ENCODE results near the gene THEM5.

THEM5 gene

DNA sequence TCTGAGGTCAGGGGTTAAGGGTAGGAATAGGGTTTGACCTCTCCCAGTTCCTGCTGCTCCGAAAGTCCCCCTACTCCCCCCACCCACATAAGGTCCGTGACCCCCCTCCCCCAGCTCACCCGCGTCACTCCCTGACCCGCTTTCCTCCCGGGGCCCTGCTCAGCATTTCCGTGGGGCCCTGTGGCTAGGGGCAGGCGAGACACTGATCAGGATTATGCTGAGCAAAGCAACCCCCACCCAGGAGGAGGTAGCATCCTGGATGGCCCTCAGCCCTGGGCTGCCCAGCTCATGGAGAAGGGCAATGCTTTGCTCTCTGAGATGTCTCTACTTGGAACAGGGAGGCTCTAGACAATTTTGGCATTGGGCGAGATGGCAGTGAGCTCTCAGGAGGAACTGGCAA, 25.7 kb downstream of the THEM5 start:
- ATAC-seq, result no peak
- TF ChIP-seq TOX (CRISPR knock-in tag; IDR thresholded peaks at IDR 0.05; ENCODE audit: borderline replicate concordance) (no peak), GLIS3 (CRISPR knock-in tag; IDR thresholded peaks at IDR 0.05) (no peak), OSR1 (CRISPR knock-in tag; IDR thresholded peaks at IDR 0.05) (no peak)
- TF ChIP-seq, protein P1, sequence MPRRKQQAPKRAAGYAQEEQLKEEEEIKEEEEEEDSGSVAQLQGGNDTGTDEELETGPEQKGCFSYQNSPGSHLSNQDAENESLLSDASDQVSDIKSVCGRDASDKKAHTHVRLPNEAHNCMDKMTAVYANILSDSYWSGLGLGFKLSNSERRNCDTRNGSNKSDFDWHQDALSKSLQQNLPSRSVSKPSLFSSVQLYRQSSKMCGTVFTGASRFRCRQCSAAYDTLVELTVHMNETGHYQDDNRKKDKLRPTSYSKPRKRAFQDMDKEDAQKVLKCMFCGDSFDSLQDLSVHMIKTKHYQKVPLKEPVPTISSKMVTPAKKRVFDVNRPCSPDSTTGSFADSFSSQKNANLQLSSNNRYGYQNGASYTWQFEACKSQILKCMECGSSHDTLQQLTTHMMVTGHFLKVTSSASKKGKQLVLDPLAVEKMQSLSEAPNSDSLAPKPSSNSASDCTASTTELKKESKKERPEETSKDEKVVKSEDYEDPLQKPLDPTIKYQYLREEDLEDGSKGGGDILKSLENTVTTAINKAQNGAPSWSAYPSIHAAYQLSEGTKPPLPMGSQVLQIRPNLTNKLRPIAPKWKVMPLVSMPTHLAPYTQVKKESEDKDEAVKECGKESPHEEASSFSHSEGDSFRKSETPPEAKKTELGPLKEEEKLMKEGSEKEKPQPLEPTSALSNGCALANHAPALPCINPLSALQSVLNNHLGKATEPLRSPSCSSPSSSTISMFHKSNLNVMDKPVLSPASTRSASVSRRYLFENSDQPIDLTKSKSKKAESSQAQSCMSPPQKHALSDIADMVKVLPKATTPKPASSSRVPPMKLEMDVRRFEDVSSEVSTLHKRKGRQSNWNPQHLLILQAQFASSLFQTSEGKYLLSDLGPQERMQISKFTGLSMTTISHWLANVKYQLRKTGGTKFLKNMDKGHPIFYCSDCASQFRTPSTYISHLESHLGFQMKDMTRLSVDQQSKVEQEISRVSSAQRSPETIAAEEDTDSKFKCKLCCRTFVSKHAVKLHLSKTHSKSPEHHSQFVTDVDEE (CRISPR knock-in tag; IDR thresholded peaks at IDR 0.05), result no peak
- TF ChIP-seq, protein P2, sequence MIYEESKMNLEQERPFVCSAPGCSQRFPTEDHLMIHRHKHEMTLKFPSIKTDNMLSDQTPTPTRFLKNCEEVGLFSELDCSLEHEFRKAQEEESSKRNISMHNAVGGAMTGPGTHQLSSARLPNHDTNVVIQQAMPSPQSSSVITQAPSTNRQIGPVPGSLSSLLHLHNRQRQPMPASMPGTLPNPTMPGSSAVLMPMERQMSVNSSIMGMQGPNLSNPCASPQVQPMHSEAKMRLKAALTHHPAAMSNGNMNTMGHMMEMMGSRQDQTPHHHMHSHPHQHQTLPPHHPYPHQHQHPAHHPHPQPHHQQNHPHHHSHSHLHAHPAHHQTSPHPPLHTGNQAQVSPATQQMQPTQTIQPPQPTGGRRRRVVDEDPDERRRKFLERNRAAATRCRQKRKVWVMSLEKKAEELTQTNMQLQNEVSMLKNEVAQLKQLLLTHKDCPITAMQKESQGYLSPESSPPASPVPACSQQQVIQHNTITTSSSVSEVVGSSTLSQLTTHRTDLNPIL (CRISPR knock-in tag; IDR thresholded peaks at IDR 0.05; ENCODE audit: low read depth), result no peak

DNA sequence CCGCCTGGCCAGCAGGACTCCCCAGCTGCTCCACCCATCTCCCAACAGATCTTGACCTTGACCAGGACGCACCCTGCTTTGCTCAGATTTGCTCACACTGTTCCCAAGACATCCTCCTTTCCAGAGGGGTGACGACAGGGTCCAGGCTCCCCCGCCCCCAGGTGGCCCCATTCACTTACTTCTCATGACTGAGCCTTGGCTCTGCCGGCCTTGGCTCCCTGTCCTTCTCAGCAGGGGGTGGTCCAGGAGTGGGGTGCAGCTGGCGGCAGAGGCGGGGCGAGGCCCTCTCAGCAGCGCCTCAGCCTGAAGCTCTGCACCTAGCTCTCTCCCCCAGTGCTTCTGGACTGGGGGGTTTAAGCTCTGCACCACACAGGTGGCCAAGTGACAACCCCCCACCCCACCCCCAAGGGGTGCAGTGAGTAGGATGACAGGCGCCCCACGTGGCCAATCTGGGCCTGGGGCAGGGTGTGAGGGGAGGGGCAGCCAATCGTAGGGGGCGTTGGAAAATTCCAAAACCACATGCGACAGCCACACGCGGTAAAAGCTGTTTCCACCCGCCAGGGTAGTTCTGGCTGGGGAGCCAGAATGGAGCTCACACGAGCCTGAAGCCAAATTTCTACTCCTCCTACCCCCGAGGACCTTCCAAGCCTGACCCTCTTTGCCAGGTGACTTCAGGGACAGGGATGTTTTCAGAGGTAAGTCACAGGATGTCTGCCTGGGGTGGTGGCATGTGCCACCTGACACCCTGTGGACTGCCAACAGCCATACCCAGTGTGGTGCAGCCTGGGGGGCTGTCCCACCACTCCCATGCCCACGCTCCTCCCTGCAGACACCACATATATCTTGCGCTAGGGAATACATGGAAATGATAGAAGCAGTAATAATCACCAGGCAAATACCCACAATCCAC, 27.5 kb downstream of the THEM5 start:
- ATAC-seq, result no peak
- TF ChIP-seq OSR1 (CRISPR knock-in tag; IDR thresholded peaks at IDR 0.05) (no peak), ZNF8 (CRISPR knock-in tag; IDR thresholded peaks at IDR 0.05) (no peak), ZNF565 (CRISPR knock-in tag; conservative IDR thresholded peaks at IDR 0.05; ENCODE audit: low read depth) (no peak), ESRRG (CRISPR knock-in tag; IDR thresholded peaks at IDR 0.05) (no peak)
- TF ChIP-seq, protein P3, sequence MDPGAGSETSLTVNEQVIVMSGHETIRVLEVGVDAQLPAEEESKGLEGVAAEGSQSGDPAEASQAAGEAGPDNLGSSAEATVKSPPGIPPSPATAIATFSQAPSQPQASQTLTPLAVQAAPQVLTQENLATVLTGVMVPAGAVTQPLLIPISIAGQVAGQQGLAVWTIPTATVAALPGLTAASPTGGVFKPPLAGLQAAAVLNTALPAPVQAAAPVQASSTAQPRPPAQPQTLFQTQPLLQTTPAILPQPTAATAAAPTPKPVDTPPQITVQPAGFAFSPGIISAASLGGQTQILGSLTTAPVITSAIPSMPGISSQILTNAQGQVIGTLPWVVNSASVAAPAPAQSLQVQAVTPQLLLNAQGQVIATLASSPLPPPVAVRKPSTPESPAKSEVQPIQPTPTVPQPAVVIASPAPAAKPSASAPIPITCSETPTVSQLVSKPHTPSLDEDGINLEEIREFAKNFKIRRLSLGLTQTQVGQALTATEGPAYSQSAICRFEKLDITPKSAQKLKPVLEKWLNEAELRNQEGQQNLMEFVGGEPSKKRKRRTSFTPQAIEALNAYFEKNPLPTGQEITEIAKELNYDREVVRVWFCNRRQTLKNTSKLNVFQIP (CRISPR knock-in tag; IDR thresholded peaks at IDR 0.05; ENCODE audit: borderline replicate concordance, low read depth), result no peak

DNA sequence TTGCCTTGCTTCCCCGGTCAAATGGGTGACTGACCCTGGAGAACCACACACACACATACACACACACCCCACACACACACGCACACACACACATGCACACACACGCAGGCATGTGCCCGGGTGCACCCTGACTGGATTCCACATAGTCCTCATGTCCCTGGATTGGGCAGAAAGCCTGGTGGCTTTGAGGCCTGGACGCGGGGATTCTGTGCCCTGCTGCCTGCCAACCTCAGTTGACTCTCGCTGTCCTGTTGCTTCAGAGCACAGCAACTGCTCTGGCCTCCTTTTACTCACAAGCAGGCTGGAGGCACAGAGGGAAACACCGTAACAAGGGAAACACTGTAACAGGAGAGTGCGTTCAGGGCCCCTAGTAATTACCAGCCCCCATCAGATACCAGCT, 28.3 kb downstream of the THEM5 start:
- ATAC-seq, result no peak
- TF ChIP-seq, protein P2 (CRISPR knock-in tag; IDR thresholded peaks at IDR 0.05; ENCODE audit: low read depth), result no peak
- TF ChIP-seq ZFP30 (CRISPR knock-in tag; IDR thresholded peaks at IDR 0.05) (no peak), ISL1 (CRISPR knock-in tag; IDR thresholded peaks at IDR 0.05) (no peak), SNAI2 (CRISPR knock-in tag; IDR thresholded peaks at IDR 0.05) (no peak), CSDC2 (CRISPR knock-in tag; IDR thresholded peaks at IDR 0.05) (no peak)
- TF ChIP-seq, protein P1 (CRISPR knock-in tag; IDR thresholded peaks at IDR 0.05), result no peak

DNA sequence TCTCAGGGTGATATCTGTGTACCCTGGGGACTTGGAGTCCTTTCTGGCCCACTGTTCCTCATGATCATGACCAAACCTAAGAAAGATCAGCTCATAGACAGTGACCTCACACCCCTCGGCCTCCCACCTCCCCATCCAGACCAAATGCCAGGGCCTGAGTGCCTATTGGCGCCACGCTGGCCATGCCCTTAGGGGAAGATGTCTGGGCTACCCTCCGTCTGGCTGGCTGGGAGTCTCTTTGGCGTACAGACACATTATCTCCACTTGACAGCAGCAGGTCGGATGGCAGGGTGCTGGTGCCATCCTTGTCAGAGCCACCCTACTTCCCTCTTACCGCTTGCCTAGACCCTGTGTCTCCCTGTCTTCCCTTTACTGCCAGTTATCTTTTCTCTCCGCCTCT, 30.3 kb downstream of the THEM5 start:
- no peak for TF ChIP-seq ZFP3 (CRISPR knock-in tag; IDR thresholded peaks at IDR 0.05)
- TF ChIP-seq CSDC2 (CRISPR knock-in tag; IDR thresholded peaks at IDR 0.05), result no peak
- no peak for TF ChIP-seq PPARA (CRISPR knock-in tag; IDR thresholded peaks at IDR 0.05; ENCODE audit: borderline replicate concordance)
- TF ChIP-seq, protein P2 (CRISPR knock-in tag; IDR thresholded peaks at IDR 0.05; ENCODE audit: low read depth), result no peak
- TF ChIP-seq ESRRG (CRISPR knock-in tag; IDR thresholded peaks at IDR 0.05), result no peak
- no peak for TF ChIP-seq RARB (CRISPR knock-in tag; IDR thresholded peaks at IDR 0.05)
- TF ChIP-seq ZNF8 (CRISPR knock-in tag; IDR thresholded peaks at IDR 0.05), result no peak
- no peak for TF ChIP-seq TOX (CRISPR knock-in tag; IDR thresholded peaks at IDR 0.05; ENCODE audit: borderline replicate concordance)
- TF ChIP-seq ARNTL (CRISPR knock-in tag; IDR thresholded peaks at IDR 0.05; ENCODE audit: borderline replicate concordance, low read depth), result no peak
- TF ChIP-seq SNAI2 (CRISPR knock-in tag; IDR thresholded peaks at IDR 0.05), result no peak
- no peak for TF ChIP-seq BACH2 (CRISPR knock-in tag; IDR thresholded peaks at IDR 0.05; ENCODE audit: borderline replicate concordance)
- TF ChIP-seq TCF4 (CRISPR knock-in tag; IDR thresholded peaks at IDR 0.05; ENCODE audit: borderline replicate concordance), result no peak
- TF ChIP-seq, protein P4, sequence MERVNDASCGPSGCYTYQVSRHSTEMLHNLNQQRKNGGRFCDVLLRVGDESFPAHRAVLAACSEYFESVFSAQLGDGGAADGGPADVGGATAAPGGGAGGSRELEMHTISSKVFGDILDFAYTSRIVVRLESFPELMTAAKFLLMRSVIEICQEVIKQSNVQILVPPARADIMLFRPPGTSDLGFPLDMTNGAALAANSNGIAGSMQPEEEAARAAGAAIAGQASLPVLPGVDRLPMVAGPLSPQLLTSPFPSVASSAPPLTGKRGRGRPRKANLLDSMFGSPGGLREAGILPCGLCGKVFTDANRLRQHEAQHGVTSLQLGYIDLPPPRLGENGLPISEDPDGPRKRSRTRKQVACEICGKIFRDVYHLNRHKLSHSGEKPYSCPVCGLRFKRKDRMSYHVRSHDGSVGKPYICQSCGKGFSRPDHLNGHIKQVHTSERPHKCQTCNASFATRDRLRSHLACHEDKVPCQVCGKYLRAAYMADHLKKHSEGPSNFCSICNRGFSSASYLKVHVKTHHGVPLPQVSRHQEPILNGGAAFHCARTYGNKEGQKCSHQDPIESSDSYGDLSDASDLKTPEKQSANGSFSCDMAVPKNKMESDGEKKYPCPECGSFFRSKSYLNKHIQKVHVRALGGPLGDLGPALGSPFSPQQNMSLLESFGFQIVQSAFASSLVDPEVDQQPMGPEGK (CRISPR knock-in tag; IDR thresholded peaks at IDR 0.05; ENCODE audit: borderline replicate concordance), result no peak
- TF ChIP-seq ZC3H10 (CRISPR knock-in tag; IDR thresholded peaks at IDR 0.05), result no peak
- ATAC-seq, result no peak
